Activated CD4-positive, alpha-beta T cell treated with anti-CD3 and anti-CD28 coated beads, Interleukin-2, amount 50 U/mL, for 1 hour (primary cell): Measurements from ENCODE around the gene RNF167.

Experiments
- DNase-seq: peaks from one replicate; pipeline ENCODE4 v3.0.0-alpha.2; 2020

The RNF167 gene

GRCh38 chr17:4940555-4941318, 669 bp downstream of the RNF167 start:
- DNase-seq: peak; percentile 20

GRCh38 chr17:4941319-4941610, 1.2 kb downstream of the RNF167 start:
- no peak for DNase-seq

GRCh38 chr17:4942760-4943508, 2.9 kb downstream of the RNF167 start:
- DNase-seq: no peak

GRCh38 chr17:4944163-4944553, 4.1 kb downstream of the RNF167 start:
- DNase-seq: no peak

- DNase-seq: no peak
These were observed 4.6 kb downstream of the RNF167 start for GRCh38 chr17:4944554-4945175.

- DNase-seq: peak; percentile 72
These were observed 5.3 kb downstream of the RNF167 start for GRCh38 chr17:4945176-4945943.

- DNase-seq: no peak
These were observed 5.8 kb downstream of the RNF167 start for GRCh38 chr17:4945944-4946280.

GRCh38 chr17:4946312-4946976, 6.4 kb downstream of the RNF167 start:
- no peak for DNase-seq

- DNase-seq: no peak
These were observed 6.9 kb downstream of the RNF167 start for GRCh38 chr17:4947010-4947410.

- peak; percentile 61 for DNase-seq
These were observed 7.5 kb downstream of the RNF167 start for GRCh38 chr17:4947411-4948165.

GRCh38 chr17:4948166-4948930, 8.3 kb downstream of the RNF167 start, which contains the start of gene PFN1:
TSS of gene PFN1 (minus strand) at chr17:4948530. CDS start at chr17:4948394, 136 bp downstream.
- peak; percentile 91 for DNase-seq

- DNase-seq: peak; percentile 62
These were observed 8.9 kb downstream of the RNF167 start for GRCh38 chr17:4948931-4949320.

GRCh38 chr17:4949321-4950074, 9.4 kb downstream of the RNF167 start:
- DNase-seq: peak; percentile 69

- DNase-seq: no peak
These were observed 10.1 kb downstream of the RNF167 start for GRCh38 chr17:4950075-4950745.

GRCh38 chr17:4950746-4951204, 10.7 kb downstream of the RNF167 start, which contains the start of gene ENO3:
TSS of gene ENO3 (plus strand) at chr17:4951119. CDS start at chr17:4951830, 711 bp downstream.
- DNase-seq: no peak

- DNase-seq: no peak
These were observed 11.4 kb downstream of the RNF167 start for GRCh38 chr17:4951486-4951885.

GRCh38 chr17:4953451-4953961, 13.4 kb downstream of the RNF167 start:
- DNase-seq: no peak

GRCh38 chr17:4955091-4955490, 15.0 kb downstream of the RNF167 start:
- DNase-seq: no peak

- peak; percentile 46 for DNase-seq
These were observed 16.5 kb downstream of the RNF167 start for GRCh38 chr17:4956493-4957061.
